Ishikawa (cell line): Measurements from ENCODE around the gene GRXCR2.

Experiments used
- EP300 ChIP-seq: IDR thresholded peaks from 2 replicates; pipeline ENCODE4 v1.6.1; 2012; ENCODE audit warnings: borderline replicate concordance
- TEAD4 ChIP-seq: IDR thresholded peaks from 2 replicates; pipeline ENCODE4 v1.6.1; 2012
- ZBTB7A ChIP-seq: IDR thresholded peaks from 2 replicates; pipeline ENCODE4 v1.6.1; 2012; ENCODE audit warnings: low read depth

GRCh38 chr5:145889611-145890010 is 16.8 kb upstream of the GRXCR2 start:
- TF ChIP-seq TEAD4 (no peak), EP300 (no peak), ZBTB7A (no peak)
